H9 (cell line): ENCODE measurements around the gene PEX19. TPM values are rescaled to one million over a fixed set of nuclear protein-coding genes. Genes with fewer than 3 reads are reported as not detected.

Experiments used
- DNase-seq: peaks from one replicate; pipeline ENCODE4 v3.0.0-alpha.2; 2017
- H2AFZ ChIP-seq: one replicate; pipeline ENCODE4 v1.6.1; 2013; ENCODE audit warnings: mild to moderate bottlenecking, low read length, control low read depth, moderate library complexity
- H2AK5ac ChIP-seq: 2 replicates; pipeline ENCODE4 v1.6.1; 2013; ENCODE audit warnings: low read length, control low read depth, mixed read lengths; ENCODE audit not compliant: insufficient read length
- H2BK120ac ChIP-seq: one replicate; pipeline ENCODE4 v1.6.1; 2013; ENCODE audit warnings: low read depth, mild to moderate bottlenecking, low read length, control low read depth, inconsistent platforms; ENCODE audit not compliant: poor library complexity, severe bottlenecking
- H2BK12ac ChIP-seq: 2 replicates; pipeline ENCODE4 v1.6.1; 2013; ENCODE audit warnings: low read length, control low read depth, mixed read lengths, low read depth; ENCODE audit not compliant: insufficient read length
- H2BK15ac ChIP-seq: 2 replicates; pipeline ENCODE4 v1.6.1; 2013; ENCODE audit warnings: low read depth, low read length, control low read depth
- H2BK20ac ChIP-seq: one replicate; pipeline ENCODE4 v1.6.1; 2013; ENCODE audit warnings: low read depth, mild to moderate bottlenecking, low read length, control low read depth, inconsistent platforms; ENCODE audit not compliant: poor library complexity, severe bottlenecking
- H2BK5ac ChIP-seq: 2 replicates; pipeline ENCODE4 v1.6.1; 2013; ENCODE audit warnings: low read length, control low read depth, mixed read lengths; ENCODE audit not compliant: insufficient read length
- H3K14ac ChIP-seq: 2 replicates; pipeline ENCODE4 v1.6.1; 2013; ENCODE audit warnings: low read length, control low read depth; ENCODE audit not compliant: insufficient read depth
- H3K18ac ChIP-seq: 2 replicates; pipeline ENCODE4 v1.6.1; 2013; ENCODE audit warnings: low read depth, mild to moderate bottlenecking, mixed read lengths, low read length, control low read depth; ENCODE audit not compliant: insufficient read length
- H3K23ac ChIP-seq: 2 replicates; pipeline ENCODE4 v1.6.1; 2013; ENCODE audit warnings: low read length, control low read depth, mixed read lengths, low read depth; ENCODE audit not compliant: insufficient read length
- H3K23me2 ChIP-seq: 2 replicates; pipeline ENCODE4 v1.6.1; 2013; ENCODE audit warnings: low read depth, mild to moderate bottlenecking, mixed read lengths, low read length, control low read depth; ENCODE audit not compliant: insufficient read length, poor library complexity, severe bottlenecking
- H3K27ac ChIP-seq: 2 replicates; pipeline ENCODE4 v1.5.1; 2013; ENCODE audit warnings: low read length, control low read depth, mixed read lengths, low read depth; ENCODE audit not compliant: insufficient read length
- H3K27me3 ChIP-seq: 2 replicates; pipeline ENCODE4 v1.6.1; 2013; ENCODE audit warnings: low read length, control low read depth, inconsistent platforms; ENCODE audit not compliant: insufficient read depth
- H3K4ac ChIP-seq: 2 replicates; pipeline ENCODE4 v1.6.1; 2013; ENCODE audit warnings: low read depth, mild to moderate bottlenecking, control low read depth, inconsistent platforms, low read length, moderate library complexity
- H3K4me1 ChIP-seq: 2 replicates; pipeline ENCODE4 v1.6.1; 2013; ENCODE audit warnings: low read length, control low read depth, inconsistent platforms; ENCODE audit not compliant: insufficient read depth
- H3K4me2 ChIP-seq: 2 replicates; pipeline ENCODE4 v1.6.1; 2013; ENCODE audit warnings: low read length, control low read depth, mixed read lengths; ENCODE audit not compliant: insufficient read length, insufficient read depth
- H3K56ac ChIP-seq: 2 replicates; pipeline ENCODE4 v1.6.1; 2013; ENCODE audit warnings: low read depth, mild to moderate bottlenecking, mixed read lengths, low read length, control low read depth; ENCODE audit not compliant: insufficient read length
- H3K79me1 ChIP-seq: 2 replicates; pipeline ENCODE4 v1.6.1; 2013; ENCODE audit warnings: low read depth, mild to moderate bottlenecking, moderate library complexity, low read length, control low read depth, inconsistent platforms; ENCODE audit not compliant: insufficient read depth, poor library complexity, severe bottlenecking
- H3K79me2 ChIP-seq: 2 replicates; pipeline ENCODE4 v1.6.1; 2013; ENCODE audit warnings: low read length, control low read depth, inconsistent platforms; ENCODE audit not compliant: insufficient read depth
- H3K9ac ChIP-seq: 2 replicates; pipeline ENCODE4 v1.6.1; 2013; ENCODE audit warnings: low read length, control low read depth, mixed read lengths; ENCODE audit not compliant: insufficient read length; ENCODE audit errors: extremely low read depth
- H3K9me3 ChIP-seq: one replicate; pipeline ENCODE4 v1.6.1; 2013; ENCODE audit warnings: low read depth, low read length, inconsistent platforms; ENCODE audit not compliant: control insufficient read depth
- H3T11ph ChIP-seq: one replicate; pipeline ENCODE4 v1.6.1; 2013; ENCODE audit warnings: mild to moderate bottlenecking, low read length, control low read depth, inconsistent platforms
- H4K20me1 ChIP-seq: one replicate; pipeline ENCODE4 v1.6.1; 2013; ENCODE audit not compliant: control insufficient read depth, insufficient read length, insufficient read depth
- H4K5ac ChIP-seq: 2 replicates; pipeline ENCODE4 v1.6.1; 2013; ENCODE audit warnings: low read depth, mild to moderate bottlenecking, mixed read lengths, low read length, control low read depth; ENCODE audit not compliant: insufficient read length
- H4K8ac ChIP-seq: replicated peaks from 2 replicates; pipeline ENCODE4 v1.6.1; 2013; ENCODE audit warnings: low read length, control low read depth, mixed read lengths, low read depth; ENCODE audit not compliant: insufficient read length
- H4K91ac ChIP-seq: 2 replicates; pipeline ENCODE4 v1.6.1; 2013; ENCODE audit warnings: low read depth, mild to moderate bottlenecking, moderate library complexity, mixed read lengths, low read length, control low read depth; ENCODE audit not compliant: insufficient read length
- H3K27ac Mint-ChIP-seq, 3 experiments: 2 replicates in 2 of 3; 3 replicates in 1 of 3; pipeline ENCODE4 v1.8.0; 2020 to 2021; ENCODE audit warnings: mixed read lengths in 3 of 3, mild to moderate bottlenecking in 1 of 3, moderate library complexity in 1 of 3
- H3K27me3 Mint-ChIP-seq: 2 replicates; pipeline ENCODE4 v1.8.0; 2021; ENCODE audit warnings: low read depth, mild to moderate bottlenecking, moderate library complexity, mixed read lengths
- H3K36me3 Mint-ChIP-seq, 3 experiments: 2 replicates in 2 of 3; 3 replicates in 1 of 3; pipeline ENCODE4 v1.8.0; 2020 to 2021; ENCODE audit warnings: low read depth in 3 of 3, mixed read lengths in 3 of 3; ENCODE audit not compliant: insufficient read depth in 1 of 3
- H3K4me1 Mint-ChIP-seq, 2 experiments: 2 replicates each; pipeline ENCODE4 v1.8.0; 2020; ENCODE audit warnings: mixed read lengths in 2 of 2
- H3K4me3 Mint-ChIP-seq, 2 experiments: 2 replicates in 1 of 2; 3 replicates in 1 of 2; pipeline ENCODE4 v1.8.0; 2020 to 2021; ENCODE audit warnings: mild to moderate bottlenecking in 2 of 2, mixed read lengths in 2 of 2, moderate library complexity in 1 of 2
- H3K9me3 Mint-ChIP-seq, 2 experiments: 2 replicates in 1 of 2; 3 replicates in 1 of 2; pipeline ENCODE4 v1.8.0; 2020; ENCODE audit warnings: mild to moderate bottlenecking in 2 of 2, mixed read lengths in 2 of 2, moderate library complexity in 1 of 2
- CTCF ChIP-seq: fragments of 200-600 bp; sonication (generic); conservative IDR thresholded peaks from 3 replicates; pipeline ENCODE4 v1.8.0; 2021; ENCODE audit warnings: antibody characterized with exemption, mild to moderate bottlenecking
- WGBS: extraction: QIAGEN DNeasy Blood & Tissue Kit; methylation state at CpG from one replicate; pipeline ENCODE4 v1.1.7; 2013; ENCODE audit warnings: missing lambda C conversion rate, low lambda C conversion rate, mixed read lengths; ENCODE audit not compliant: insufficient read length; ENCODE audit errors: extremely low coverage; 5-methylcytosine and 5-hydroxymethylcytosine counted together
- total RNA-seq: library from RNA; stranded (reverse); gene quantifications from 2 replicates; pipeline ENCODE4 v1.2.1, GENCODE V29; 2021

The PEX19 gene
- total RNA-seq, 1 experiment from 2014 or later: 92.7 TPM

GRCh38 chr1:160277987-160278386 is 6.9 kb downstream of the PEX19 start:
- no peak overlapping the region for H4K8ac ChIP-seq
- no peak for DNase-seq
- no peak overlapping the region for H2BK5ac ChIP-seq
- no peak overlapping the region for H3K27ac Mint-ChIP-seq
- no peaks in the 10 kb centered on the region for H3K79me1 ChIP-seq
- WGBS: no CpG with 5 or more reads among the region's 4 CpGs
- no peak overlapping the region for H3K4me2 ChIP-seq
- H3K9ac ChIP-seq: no peak overlapping the region
- H2AK5ac ChIP-seq: no peak overlapping the region
- no peak overlapping the region for H4K91ac ChIP-seq
- no peaks in the 10 kb centered on the region for H3K23me2 ChIP-seq
- no peak overlapping the region for H3K4ac ChIP-seq
- no peak overlapping the region for H3K23ac ChIP-seq
- H2BK12ac ChIP-seq: no peak overlapping the region
- H4K5ac ChIP-seq: no peak overlapping the region
- H2BK120ac ChIP-seq: no peak overlapping the region
- H3K14ac ChIP-seq: no peak overlapping the region
- H3K4me1 Mint-ChIP-seq: no peaks in the 10 kb centered on the region
- no peaks in the 10 kb centered on the region for H3K4me1 ChIP-seq
- no peak overlapping the region for H3K4me3 Mint-ChIP-seq
- no peaks in the 10 kb centered on the region for H4K20me1 ChIP-seq
- no peaks in the 10 kb centered on the region for H3K79me2 ChIP-seq
- H3K56ac ChIP-seq: no peak overlapping the region
- peaks cover 24 to 57% (median 55%) of the 10 kb centered on the region in 3 experiments; a peak in 6 of 7 replicates for H3K36me3 Mint-ChIP-seq
- H3K9me3 Mint-ChIP-seq: no peaks in the 10 kb centered on the region
- H2BK15ac ChIP-seq: no peak overlapping the region
- no peak overlapping the region for H3T11ph ChIP-seq
- H3K27me3 ChIP-seq: no peaks in the 10 kb centered on the region
- H2BK20ac ChIP-seq: no peak overlapping the region
- no peak for TF ChIP-seq CTCF
- no peak overlapping the region for H2AFZ ChIP-seq
- no peak overlapping the region for H3K27ac ChIP-seq
- no peak overlapping the region for H3K18ac ChIP-seq
- H3K27me3 Mint-ChIP-seq: no peaks in the 10 kb centered on the region
- no peaks in the 10 kb centered on the region for H3K9me3 ChIP-seq
